GM23338 (cell line): Measurements from ENCODE around the gene SPAG16. TPM values are rescaled to one million over a fixed set of nuclear protein-coding genes. Genes with fewer than 3 reads are reported as not detected.

ENCODE experiments used
- CTCF ChIP-seq, 2 experiments: fragments of 200-600 bp in 1 of 2; sonication (generic) in 1 of 2; conservative IDR thresholded peaks; 2 replicates each; pipeline versions ENCODE4 v1.5.1 to v1.6.1; 2016 to 2017; ENCODE audit warnings: antibody characterized with exemption in 2 of 2, low read depth in 2 of 2, mild to moderate bottlenecking in 2 of 2, moderate library complexity in 1 of 2
- ZNF114 ChIP-seq: fragments of 250-450 bp; sonication (Bioruptor Pico); IDR thresholded peaks from 2 replicates; pipeline ENCODE4 v1.5.0; 2020; ENCODE audit warnings: mild to moderate bottlenecking, moderate library complexity
- polyA plus RNA-seq: library from polyadenylated mRNA; unstranded; fragments of >200 nt; fragmentation: Nextera tagmentation; extraction: Ambion mirVana; gene quantifications from 2 replicates; pipeline ENCODE4 v1.2.1, GENCODE V29; 2016
- total RNA-seq: library from RNA; depleted of rRNA; stranded (reverse); fragments of >200 nt; shearing (Covaris generic); gene quantifications from 2 replicates; pipeline ENCODE4 v1.2.3, GENCODE V29; 2014
- TF ChIP-seq, protein P1 (sequence below): fragments of 250-450 bp; sonication (Bioruptor Pico); IDR thresholded peaks from 2 replicates; pipeline ENCODE4 v1.5.0; 2020; ENCODE audit warnings: mild to moderate bottlenecking, moderate library complexity
- TF ChIP-seq, protein P2 (sequence below): IDR thresholded peaks from one replicate; pipeline ENCODE4 v1.6.1; 2018; ENCODE audit warnings: antibody characterized with exemption; ENCODE audit not compliant: unreplicated experiment

SPAG16 gene
- total and polyA plus RNA-seq, 2 experiments from 2014 or later, result 19.7 to 47.8 TPM

GRCh38 chr2:213723707-213724106, 439.4 kb downstream of the SPAG16 start (continued):
- TF ChIP-seq, protein P1, sequence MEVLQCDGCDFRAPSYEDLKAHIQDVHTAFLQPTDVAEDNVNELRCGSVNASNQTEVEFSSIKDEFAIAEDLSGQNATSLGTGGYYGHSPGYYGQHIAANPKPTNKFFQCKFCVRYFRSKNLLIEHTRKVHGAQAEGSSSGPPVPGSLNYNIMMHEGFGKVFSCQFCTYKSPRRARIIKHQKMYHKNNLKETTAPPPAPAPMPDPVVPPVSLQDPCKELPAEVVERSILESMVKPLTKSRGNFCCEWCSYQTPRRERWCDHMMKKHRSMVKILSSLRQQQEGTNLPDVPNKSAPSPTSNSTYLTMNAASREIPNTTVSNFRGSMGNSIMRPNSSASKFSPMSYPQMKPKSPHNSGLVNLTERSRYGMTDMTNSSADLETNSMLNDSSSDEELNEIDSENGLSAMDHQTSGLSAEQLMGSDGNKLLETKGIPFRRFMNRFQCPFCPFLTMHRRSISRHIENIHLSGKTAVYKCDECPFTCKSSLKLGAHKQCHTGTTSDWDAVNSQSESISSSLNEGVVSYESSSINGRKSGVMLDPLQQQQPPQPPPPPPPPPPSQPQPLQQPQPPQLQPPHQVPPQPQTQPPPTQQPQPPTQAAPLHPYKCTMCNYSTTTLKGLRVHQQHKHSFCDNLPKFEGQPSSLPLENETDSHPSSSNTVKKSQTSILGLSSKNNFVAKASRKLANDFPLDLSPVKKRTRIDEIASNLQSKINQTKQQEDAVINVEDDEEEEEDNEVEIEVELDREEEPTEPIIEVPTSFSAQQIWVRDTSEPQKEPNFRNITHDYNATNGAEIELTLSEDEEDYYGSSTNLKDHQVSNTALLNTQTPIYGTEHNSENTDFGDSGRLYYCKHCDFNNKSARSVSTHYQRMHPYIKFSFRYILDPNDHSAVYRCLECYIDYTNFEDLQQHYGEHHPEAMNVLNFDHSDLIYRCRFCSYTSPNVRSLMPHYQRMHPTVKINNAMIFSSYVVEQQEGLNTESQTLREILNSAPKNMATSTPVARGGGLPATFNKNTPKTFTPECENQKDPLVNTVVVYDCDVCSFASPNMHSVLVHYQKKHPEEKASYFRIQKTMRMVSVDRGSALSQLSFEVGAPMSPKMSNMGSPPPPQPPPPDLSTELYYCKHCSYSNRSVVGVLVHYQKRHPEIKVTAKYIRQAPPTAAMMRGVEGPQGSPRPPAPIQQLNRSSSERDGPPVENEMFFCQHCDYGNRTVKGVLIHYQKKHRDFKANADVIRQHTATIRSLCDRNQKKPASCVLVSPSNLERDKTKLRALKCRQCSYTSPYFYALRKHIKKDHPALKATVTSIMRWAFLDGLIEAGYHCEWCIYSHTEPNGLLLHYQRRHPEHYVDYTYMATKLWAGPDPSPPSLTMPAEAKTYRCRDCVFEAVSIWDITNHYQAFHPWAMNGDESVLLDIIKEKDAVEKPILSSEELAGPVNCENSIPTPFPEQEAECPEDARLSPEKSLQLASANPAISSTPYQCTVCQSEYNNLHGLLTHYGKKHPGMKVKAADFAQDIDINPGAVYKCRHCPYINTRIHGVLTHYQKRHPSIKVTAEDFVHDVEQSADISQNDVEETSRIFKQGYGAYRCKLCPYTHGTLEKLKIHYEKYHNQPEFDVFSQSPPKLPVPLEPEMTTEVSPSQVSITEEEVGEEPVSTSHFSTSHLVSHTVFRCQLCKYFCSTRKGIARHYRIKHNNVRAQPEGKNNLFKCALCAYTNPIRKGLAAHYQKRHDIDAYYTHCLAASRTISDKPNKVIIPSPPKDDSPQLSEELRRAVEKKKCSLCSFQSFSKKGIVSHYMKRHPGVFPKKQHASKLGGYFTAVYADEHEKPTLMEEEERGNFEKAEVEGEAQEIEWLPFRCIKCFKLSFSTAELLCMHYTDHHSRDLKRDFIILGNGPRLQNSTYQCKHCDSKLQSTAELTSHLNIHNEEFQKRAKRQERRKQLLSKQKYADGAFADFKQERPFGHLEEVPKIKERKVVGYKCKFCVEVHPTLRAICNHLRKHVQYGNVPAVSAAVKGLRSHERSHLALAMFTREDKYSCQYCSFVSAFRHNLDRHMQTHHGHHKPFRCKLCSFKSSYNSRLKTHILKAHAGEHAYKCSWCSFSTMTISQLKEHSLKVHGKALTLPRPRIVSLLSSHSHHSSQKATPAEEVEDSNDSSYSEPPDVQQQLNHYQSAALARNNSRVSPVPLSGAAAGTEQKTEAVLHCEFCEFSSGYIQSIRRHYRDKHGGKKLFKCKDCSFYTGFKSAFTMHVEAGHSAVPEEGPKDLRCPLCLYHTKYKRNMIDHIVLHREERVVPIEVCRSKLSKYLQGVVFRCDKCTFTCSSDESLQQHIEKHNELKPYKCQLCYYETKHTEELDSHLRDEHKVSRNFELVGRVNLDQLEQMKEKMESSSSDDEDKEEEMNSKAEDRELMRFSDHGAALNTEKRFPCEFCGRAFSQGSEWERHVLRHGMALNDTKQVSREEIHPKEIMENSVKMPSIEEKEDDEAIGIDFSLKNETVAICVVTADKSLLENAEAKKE (CRISPR knock-in tag), result no peak
- TF ChIP-seq, protein P2, sequence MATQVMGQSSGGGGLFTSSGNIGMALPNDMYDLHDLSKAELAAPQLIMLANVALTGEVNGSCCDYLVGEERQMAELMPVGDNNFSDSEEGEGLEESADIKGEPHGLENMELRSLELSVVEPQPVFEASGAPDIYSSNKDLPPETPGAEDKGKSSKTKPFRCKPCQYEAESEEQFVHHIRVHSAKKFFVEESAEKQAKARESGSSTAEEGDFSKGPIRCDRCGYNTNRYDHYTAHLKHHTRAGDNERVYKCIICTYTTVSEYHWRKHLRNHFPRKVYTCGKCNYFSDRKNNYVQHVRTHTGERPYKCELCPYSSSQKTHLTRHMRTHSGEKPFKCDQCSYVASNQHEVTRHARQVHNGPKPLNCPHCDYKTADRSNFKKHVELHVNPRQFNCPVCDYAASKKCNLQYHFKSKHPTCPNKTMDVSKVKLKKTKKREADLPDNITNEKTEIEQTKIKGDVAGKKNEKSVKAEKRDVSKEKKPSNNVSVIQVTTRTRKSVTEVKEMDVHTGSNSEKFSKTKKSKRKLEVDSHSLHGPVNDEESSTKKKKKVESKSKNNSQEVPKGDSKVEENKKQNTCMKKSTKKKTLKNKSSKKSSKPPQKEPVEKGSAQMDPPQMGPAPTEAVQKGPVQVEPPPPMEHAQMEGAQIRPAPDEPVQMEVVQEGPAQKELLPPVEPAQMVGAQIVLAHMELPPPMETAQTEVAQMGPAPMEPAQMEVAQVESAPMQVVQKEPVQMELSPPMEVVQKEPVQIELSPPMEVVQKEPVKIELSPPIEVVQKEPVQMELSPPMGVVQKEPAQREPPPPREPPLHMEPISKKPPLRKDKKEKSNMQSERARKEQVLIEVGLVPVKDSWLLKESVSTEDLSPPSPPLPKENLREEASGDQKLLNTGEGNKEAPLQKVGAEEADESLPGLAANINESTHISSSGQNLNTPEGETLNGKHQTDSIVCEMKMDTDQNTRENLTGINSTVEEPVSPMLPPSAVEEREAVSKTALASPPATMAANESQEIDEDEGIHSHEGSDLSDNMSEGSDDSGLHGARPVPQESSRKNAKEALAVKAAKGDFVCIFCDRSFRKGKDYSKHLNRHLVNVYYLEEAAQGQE, result no peak
- TF ChIP-seq ZNF114 (no peak), CTCF (conservative IDR thresholded peaks at IDR 0.05; ENCODE audit: low read depth in 2 of 2) (no peak)
